ENCODE measurements around the gene PAPSS1. TPM values are rescaled to one million over a fixed set of nuclear protein-coding genes. Genes with fewer than 3 reads are reported as not detected.

The PAPSS1 gene
- total RNA-seq, 6 experiments from 2014 or later = 3.7 to 7.6 (median 6.8) TPM

DNA sequence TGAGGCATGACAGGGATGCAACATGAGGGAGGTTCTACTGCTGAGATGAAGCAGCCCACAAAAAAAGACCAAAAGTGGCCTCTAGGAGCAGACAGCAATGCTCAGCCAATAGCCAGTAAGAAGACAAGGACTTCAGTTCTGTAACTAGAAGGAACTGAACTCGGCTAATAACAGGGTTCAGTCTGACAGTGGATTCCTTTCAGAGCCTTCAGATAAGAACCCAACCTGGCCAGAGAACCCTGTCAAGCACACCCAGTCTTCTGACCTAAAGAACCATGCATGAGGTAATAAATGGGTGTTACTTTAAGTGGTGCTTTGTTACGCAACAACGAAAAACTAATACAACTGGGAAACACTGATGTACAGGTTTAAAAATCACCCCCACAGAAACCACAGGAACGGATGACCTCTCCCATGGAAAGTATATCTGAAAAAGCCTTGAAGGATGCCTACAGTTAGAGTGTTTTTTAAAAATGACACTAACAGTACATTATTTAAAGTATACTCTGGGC is 94.6 kb downstream of the PAPSS1 start:
- intact Hi-C loops (cut with DNase I) = no loop called here
- ATAC-seq = peak in 2 of 4 donors; percentile 10 to 47
- Histone ChIP-seq H3K4me3 (no peak overlapping the region), H3K4me1 (no peaks in the 10 kb centered on the region), H3K9me3 (no peaks in the 10 kb centered on the region), H3K27ac (no peak overlapping the region), H3K27me3 (no peaks in the 10 kb centered on the region), H3K36me3 (no peaks in the 10 kb centered on the region)
- WGBS (ENCODE audit: insufficient coverage, low coverage, low lambda C conversion rate, missing lambda C conversion rate) = 96% methylated on average over 4 of the region's 4 CpGs
- DNase-seq = no peak
- TF ChIP-seq, protein P1, sequence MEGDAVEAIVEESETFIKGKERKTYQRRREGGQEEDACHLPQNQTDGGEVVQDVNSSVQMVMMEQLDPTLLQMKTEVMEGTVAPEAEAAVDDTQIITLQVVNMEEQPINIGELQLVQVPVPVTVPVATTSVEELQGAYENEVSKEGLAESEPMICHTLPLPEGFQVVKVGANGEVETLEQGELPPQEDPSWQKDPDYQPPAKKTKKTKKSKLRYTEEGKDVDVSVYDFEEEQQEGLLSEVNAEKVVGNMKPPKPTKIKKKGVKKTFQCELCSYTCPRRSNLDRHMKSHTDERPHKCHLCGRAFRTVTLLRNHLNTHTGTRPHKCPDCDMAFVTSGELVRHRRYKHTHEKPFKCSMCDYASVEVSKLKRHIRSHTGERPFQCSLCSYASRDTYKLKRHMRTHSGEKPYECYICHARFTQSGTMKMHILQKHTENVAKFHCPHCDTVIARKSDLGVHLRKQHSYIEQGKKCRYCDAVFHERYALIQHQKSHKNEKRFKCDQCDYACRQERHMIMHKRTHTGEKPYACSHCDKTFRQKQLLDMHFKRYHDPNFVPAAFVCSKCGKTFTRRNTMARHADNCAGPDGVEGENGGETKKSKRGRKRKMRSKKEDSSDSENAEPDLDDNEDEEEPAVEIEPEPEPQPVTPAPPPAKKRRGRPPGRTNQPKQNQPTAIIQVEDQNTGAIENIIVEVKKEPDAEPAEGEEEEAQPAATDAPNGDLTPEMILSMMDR (IDR thresholded peaks at IDR 0.05) = no peak
- TF ChIP-seq POLR2A (IDR thresholded peaks at IDR 0.05) = no peak

DNA sequence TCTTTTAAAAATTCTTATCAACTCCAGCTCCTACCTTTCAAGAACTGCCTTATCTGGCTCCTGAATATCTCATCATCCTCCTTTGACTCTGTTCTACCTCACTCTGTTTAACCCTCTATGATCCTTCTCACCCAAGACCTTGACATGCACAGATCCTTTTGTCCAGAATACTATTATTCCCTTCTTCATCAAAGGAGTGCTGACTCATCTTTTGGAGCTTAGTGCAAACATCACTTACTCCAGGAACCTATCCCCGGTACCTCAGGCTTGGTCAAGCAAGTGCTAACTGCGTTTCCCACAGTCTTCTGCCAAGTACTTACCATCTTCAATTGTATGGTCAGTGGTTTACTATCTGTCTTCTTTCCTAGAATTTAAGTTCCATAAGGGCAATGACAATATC is 96.0 kb downstream of the PAPSS1 start:
- TF ChIP-seq, protein P1 (IDR thresholded peaks at IDR 0.05) = no peak
- TF ChIP-seq POLR2A (IDR thresholded peaks at IDR 0.05) = no peak
- H3K27ac ChIP-seq = no peak overlapping the region

DNA sequence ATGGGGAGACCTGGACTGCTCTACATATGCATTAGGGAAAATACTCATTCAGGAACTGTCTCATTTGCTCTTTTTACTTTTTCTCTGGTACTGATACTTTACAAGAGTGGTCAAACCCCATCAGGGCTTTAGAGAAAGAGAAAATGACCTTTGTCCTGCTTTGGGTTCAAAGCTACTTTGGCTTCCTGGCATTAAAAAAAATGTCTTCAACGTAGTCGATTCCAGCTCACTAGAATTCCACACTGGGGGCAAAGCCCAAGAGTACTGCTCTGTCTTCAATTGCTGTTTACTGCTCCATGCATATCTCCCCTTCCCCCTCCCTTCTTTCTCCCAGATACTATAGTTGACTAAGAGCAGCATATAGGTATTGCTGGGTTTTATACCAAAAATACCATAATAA is 98.0 kb downstream of the PAPSS1 start:
- Histone ChIP-seq H3K27ac (no peak overlapping the region), H3K4me1 (no peaks in the 10 kb centered on the region), H3K27me3 (no peaks in the 10 kb centered on the region), H3K9me3 (no peaks in the 10 kb centered on the region), H3K36me3 (no peaks in the 10 kb centered on the region), H3K4me3 (no peak overlapping the region)
- DNase-seq (no peak), ATAC-seq (no peak)
- intact Hi-C loops (cut with DNase I) = no loop called here
- TF ChIP-seq, protein P1 (IDR thresholded peaks at IDR 0.05) = no peak
- TF ChIP-seq POLR2A (IDR thresholded peaks at IDR 0.05) = no peak
- 88% methylated on average over 2 of the region's 2 CpGs for WGBS (ENCODE audit: insufficient coverage, low coverage, low lambda C conversion rate, missing lambda C conversion rate)

More for the DNA sequence above, 96.0 kb downstream of the PAPSS1 start:
- no peaks in the 10 kb centered on the region for H3K27me3 ChIP-seq
- DNase-seq (no peak), ATAC-seq (no peak)
- H3K4me1 ChIP-seq = no peaks in the 10 kb centered on the region
- no peak overlapping the region for H3K4me3 ChIP-seq
- intact Hi-C loops (cut with DNase I) = no loop called here
- H3K9me3 ChIP-seq = no peaks in the 10 kb centered on the region
- WGBS (ENCODE audit: insufficient coverage, low coverage, low lambda C conversion rate, missing lambda C conversion rate) = 95% methylated on average over 2 of the region's 2 CpGs
- H3K36me3 ChIP-seq = no peaks in the 10 kb centered on the region

DNA sequence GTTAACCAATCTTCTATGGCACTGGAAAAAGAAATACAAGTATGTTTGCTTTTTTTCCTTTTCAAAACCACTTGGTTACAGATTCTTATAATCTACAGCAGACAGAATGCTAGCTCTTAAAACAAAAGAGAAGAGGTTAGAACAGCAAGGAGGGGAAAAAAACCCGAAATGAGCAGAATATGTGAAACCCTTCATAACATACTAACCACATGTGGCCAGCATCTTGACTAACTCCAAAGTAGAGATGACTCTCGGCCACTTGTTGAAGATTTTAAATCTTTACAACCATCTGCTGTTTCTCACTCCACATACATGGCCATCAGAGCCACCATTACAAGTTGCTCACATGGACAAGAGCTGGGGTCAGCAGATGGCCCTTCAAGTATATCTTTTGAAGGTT is 100.3 kb downstream of the PAPSS1 start:
- no peaks in the 10 kb centered on the region for H3K4me1 ChIP-seq
- no peak overlapping the region for H3K27ac ChIP-seq
- no peaks in the 10 kb centered on the region for H3K27me3 ChIP-seq
- DNase-seq (no peak), ATAC-seq (no peak)
- H3K36me3 ChIP-seq = no peaks in the 10 kb centered on the region
- H3K9me3 ChIP-seq = no peaks in the 10 kb centered on the region
- intact Hi-C loops (cut with DNase I) = no loop called here
- WGBS (ENCODE audit: insufficient coverage, low coverage, low lambda C conversion rate, missing lambda C conversion rate) = 84% methylated on average over 2 of the region's 2 CpGs
- no peak for TF ChIP-seq POLR2A (IDR thresholded peaks at IDR 0.05)
- TF ChIP-seq, protein P1 (IDR thresholded peaks at IDR 0.05) = no peak
- H3K4me3 ChIP-seq = no peak overlapping the region

DNA sequence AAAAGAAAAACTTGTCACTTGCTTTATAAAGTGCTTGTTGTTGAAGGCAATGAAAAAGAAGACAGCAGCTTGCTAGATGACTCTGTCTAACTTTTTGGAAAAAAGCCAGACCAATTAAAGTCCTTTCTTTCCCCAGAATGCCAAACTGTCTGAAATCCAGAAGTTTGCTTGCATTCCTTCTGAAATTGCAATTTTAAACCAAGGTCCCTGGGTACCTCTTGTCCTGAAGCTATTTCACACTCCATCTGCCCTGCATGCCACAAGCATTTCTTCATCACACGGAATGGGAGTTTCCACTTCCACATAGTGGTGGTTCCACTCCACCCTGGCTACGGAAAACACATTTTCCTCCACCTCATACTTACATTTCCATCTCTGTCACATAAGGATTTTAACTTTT is 101.0 kb downstream of the PAPSS1 start:
- intact Hi-C loops (cut with DNase I) = no loop called here
- 59% methylated on average over 2 of the region's 2 CpGs for WGBS (ENCODE audit: insufficient coverage, low coverage, low lambda C conversion rate, missing lambda C conversion rate)
- TF ChIP-seq, protein P1 (IDR thresholded peaks at IDR 0.05) = no peak
- no peak for TF ChIP-seq POLR2A (IDR thresholded peaks at IDR 0.05)
- Histone ChIP-seq H3K4me1 (no peaks in the 10 kb centered on the region), H3K27ac (no peak overlapping the region), H3K4me3 (no peak overlapping the region), H3K27me3 (no peaks in the 10 kb centered on the region), H3K36me3 (no peaks in the 10 kb centered on the region), H3K9me3 (no peaks in the 10 kb centered on the region)
- no peak for DNase-seq
- no peak for ATAC-seq

Data from right lobe of liver (tissue), 6 donors.